Thyroid gland (tissue), 4 donors: ENCODE measurements around the gene CCDC7. TPM values are rescaled to one million over a fixed set of nuclear protein-coding genes. Genes with fewer than 3 reads are reported as not detected.
"Not testable (repeated sequence)": the region's sequence is repeated elsewhere in the genome, so short reads cannot be mapped to it uniquely, and the experiment has no call there.

Source experiments
- DNase-seq, 2 donors: peaks; one replicate each; pipeline ENCODE4 v3.0.0-alpha.2; 2019
- H3K27ac ChIP-seq, 3 donors: fragments of 200-600 bp; sonication (generic); 1 replicate in 2 of 3; 2 replicates in 1 of 3; pipeline ENCODE4 v1.5.1; 2016 to 2019; ENCODE audit warnings: mild to moderate bottlenecking in 1 of 3, moderate library complexity in 1 of 3
- H3K27me3 ChIP-seq: fragments of 200-600 bp; sonication (generic); one replicate; pipeline ENCODE4 v1.5.1; 2019
- H3K36me3 ChIP-seq, 2 donors: fragments of 200-600 bp; sonication (generic); one replicate each; pipeline ENCODE4 v1.5.1; 2016 to 2019
- H3K4me1 ChIP-seq, 2 donors: fragments of 200-600 bp; sonication (generic); one replicate each; pipeline ENCODE4 v1.5.1; 2017 to 2019
- H3K4me3 ChIP-seq, 3 donors: fragments of 200-600 bp; sonication (generic); replicated peaks in 1 of 3; 1 replicate in 2 of 3; 2 replicates in 1 of 3; pipeline ENCODE4 v1.5.1; 2016; ENCODE audit warnings: mild to moderate bottlenecking in 1 of 3
- H3K9me3 ChIP-seq: fragments of 200-600 bp; sonication (generic); one replicate; pipeline ENCODE4 v1.5.1; 2017
- POLR2A ChIP-seq, 2 donors: fragments of 450-650 bp; IDR thresholded peaks; one replicate each; pipeline ENCODE4 v1.6.1; 2017; ENCODE audit warnings: antibody characterized with exemption in 2 of 2, mild to moderate bottlenecking in 2 of 2, moderate library complexity in 1 of 2
- WGBS, 2 donors: methylation state at CpG; one replicate each; pipeline ENCODE4 v1.1.5; 2017; 5-methylcytosine and 5-hydroxymethylcytosine counted together
- intact Hi-C: fragments of 100-400 bp; cut with DNase I; formaldehyde crosslinking; loops from one replicate; pipeline ENCODE4 v1.15.1; 2023
- total RNA-seq, 4 donors: library from RNA; depleted of rRNA; stranded (reverse); fragments of >200 nt; gene quantifications; one replicate each; pipeline ENCODE4 v1.2.3, GENCODE V29; 2016
- TF ChIP-seq, protein P1 (sequence below), 6 experiments: fragments of 200-600 bp in 3 of 6; fragments of 450-650 bp in 3 of 6; sonication (generic) in 3 of 6; IDR thresholded peaks; one replicate each; pipeline ENCODE4 v1.5.1; 2016 to 2019; ENCODE audit warnings: antibody characterized with exemption in 6 of 6, mild to moderate bottlenecking in 2 of 6, inconsistent platforms in 1 of 6, moderate library complexity in 1 of 6

CCDC7 gene
- total RNA-seq, 4 donors from 2014 or later: 41.2 to 69.0 (median 55.2) TPM

DNA sequence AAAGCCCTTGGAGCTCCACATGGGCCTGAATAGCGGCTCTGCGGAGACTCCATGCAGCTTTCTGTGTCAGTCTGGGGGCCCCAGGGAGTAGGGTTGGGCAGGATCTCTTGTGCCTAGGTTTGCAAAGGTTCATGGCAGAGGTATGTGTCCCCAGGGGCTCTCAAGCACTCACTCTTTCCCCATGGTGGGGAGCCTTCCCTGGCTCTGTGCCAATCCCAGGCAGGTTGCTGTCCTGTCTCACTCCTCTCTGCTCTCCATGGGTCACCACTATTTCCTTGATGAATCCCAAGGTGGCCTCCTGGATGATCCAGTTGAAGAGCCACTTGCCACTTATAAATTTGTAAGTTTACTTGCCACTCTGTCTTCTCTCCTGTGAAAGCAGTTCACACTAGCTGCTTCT, 238.4 kb downstream of the CCDC7 start:
- 100% methylated on average over 2 of the region's 2 CpGs; no CpG with 5 or more reads in 1 of the 2 donors for WGBS, 2 donors
- H3K9me3 ChIP-seq: no peaks in the 10 kb centered on the region
- intact Hi-C loops: no loop called here
- H3K27me3 ChIP-seq: no peaks in the 10 kb centered on the region
- TF ChIP-seq POLR2A (IDR thresholded peaks at IDR 0.05): no peak
- TF ChIP-seq, protein P1, sequence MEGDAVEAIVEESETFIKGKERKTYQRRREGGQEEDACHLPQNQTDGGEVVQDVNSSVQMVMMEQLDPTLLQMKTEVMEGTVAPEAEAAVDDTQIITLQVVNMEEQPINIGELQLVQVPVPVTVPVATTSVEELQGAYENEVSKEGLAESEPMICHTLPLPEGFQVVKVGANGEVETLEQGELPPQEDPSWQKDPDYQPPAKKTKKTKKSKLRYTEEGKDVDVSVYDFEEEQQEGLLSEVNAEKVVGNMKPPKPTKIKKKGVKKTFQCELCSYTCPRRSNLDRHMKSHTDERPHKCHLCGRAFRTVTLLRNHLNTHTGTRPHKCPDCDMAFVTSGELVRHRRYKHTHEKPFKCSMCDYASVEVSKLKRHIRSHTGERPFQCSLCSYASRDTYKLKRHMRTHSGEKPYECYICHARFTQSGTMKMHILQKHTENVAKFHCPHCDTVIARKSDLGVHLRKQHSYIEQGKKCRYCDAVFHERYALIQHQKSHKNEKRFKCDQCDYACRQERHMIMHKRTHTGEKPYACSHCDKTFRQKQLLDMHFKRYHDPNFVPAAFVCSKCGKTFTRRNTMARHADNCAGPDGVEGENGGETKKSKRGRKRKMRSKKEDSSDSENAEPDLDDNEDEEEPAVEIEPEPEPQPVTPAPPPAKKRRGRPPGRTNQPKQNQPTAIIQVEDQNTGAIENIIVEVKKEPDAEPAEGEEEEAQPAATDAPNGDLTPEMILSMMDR (IDR thresholded peaks at IDR 0.05): no peak
- H3K4me3 ChIP-seq: no peak overlapping the region
- H3K4me1 ChIP-seq: no peaks in the 10 kb centered on the region
- H3K27ac ChIP-seq: no peak overlapping the region
- H3K36me3 ChIP-seq: no peaks in the 10 kb centered on the region
- no peak for DNase-seq

DNA sequence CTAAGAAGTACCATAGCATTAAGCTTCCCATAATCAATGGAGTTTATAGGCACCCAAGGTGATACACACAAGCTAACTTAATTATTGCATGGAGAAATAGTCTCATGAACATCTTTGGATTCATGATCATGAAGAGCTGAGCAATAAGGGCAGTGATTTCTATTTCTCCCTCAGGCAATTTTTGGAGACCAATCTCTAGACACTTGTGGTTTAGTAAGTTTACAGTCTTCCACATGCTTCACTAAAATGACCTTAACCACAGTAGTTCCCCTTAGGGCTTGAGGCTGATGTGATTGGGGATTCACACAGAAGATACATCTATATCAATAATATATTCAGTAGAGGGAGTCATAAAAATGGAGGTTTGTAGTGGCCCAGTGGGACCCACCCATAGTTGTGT, 241.2 kb downstream of the CCDC7 start:
- Histone ChIP-seq H3K36me3 (no peaks in the 10 kb centered on the region), H3K4me3 (no peak overlapping the region), H3K4me1 (no peaks in the 10 kb centered on the region), H3K27me3 (no peaks in the 10 kb centered on the region), H3K27ac (no peak overlapping the region), H3K9me3 (no peaks in the 10 kb centered on the region)
- no peak for TF ChIP-seq POLR2A (IDR thresholded peaks at IDR 0.05)
- intact Hi-C loops: no loop called here
- DNase-seq: no peak

DNA sequence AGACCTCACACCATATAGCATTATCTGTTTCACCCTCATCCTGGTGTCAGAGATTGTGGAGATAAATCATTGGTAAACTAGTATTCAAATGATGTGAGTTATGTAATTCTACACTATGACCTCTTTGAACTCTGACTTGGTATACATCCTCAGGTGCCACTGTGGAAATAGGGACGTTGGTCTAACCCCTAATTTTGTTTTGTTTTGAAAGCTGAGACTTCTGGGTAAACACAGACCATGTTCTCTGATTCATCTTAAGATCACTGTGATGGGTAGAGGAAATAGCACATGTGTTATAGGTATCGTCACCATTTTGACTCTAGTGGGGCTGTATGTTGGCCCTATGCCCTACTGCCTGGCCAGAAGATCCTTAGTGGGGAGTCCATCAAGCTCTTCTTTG, 241.6 kb downstream of the CCDC7 start:
- H3K36me3 ChIP-seq: no peaks in the 10 kb centered on the region
- no peaks in the 10 kb centered on the region for H3K4me1 ChIP-seq
- no peak overlapping the region for H3K4me3 ChIP-seq
- intact Hi-C loops: no loop called here
- TF ChIP-seq, protein P1 (IDR thresholded peaks at IDR 0.05): no peak
- no peak for TF ChIP-seq POLR2A (IDR thresholded peaks at IDR 0.05)
- no peak for DNase-seq
- H3K27ac ChIP-seq: no peak overlapping the region
- H3K27me3 ChIP-seq: no peaks in the 10 kb centered on the region
- no peaks in the 10 kb centered on the region for H3K9me3 ChIP-seq
- WGBS, 2 donors: 79 to 83% methylated on average over 2 of the region's 2 CpGs

DNA sequence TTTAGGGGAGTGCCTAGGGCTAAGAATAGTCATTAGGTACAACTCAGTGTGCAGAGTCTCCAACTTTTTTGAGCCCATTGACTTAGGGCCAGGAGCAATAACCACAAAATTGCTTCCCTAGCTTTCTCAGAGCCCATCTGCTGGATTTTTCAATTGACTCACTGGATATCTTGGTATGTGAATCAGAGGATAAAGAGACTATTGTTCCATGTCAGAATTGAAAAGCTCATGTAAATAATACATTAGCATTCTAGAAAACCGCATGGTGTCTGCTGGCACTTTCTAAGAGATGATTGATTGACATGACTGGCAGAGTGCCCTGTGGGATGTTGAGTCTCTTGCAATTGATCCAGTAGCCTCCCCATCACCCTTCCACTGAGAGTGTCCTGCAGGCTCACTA, 246.2 kb downstream of the CCDC7 start:
- intact Hi-C loops: no loop called here
- H3K27ac ChIP-seq: no peak overlapping the region
- H3K36me3 ChIP-seq: no peaks in the 10 kb centered on the region
- no peaks in the 10 kb centered on the region for H3K9me3 ChIP-seq
- TF ChIP-seq, protein P1 (IDR thresholded peaks at IDR 0.05): no peak
- no peak for TF ChIP-seq POLR2A (IDR thresholded peaks at IDR 0.05)
- H3K4me3 ChIP-seq: no peak overlapping the region
- no peaks in the 10 kb centered on the region for H3K27me3 ChIP-seq
- no peaks in the 10 kb centered on the region for H3K4me1 ChIP-seq
- DNase-seq: no peak
- WGBS, 2 donors: 25 to 90% methylated on average over 1 of the region's 1 CpG

DNA sequence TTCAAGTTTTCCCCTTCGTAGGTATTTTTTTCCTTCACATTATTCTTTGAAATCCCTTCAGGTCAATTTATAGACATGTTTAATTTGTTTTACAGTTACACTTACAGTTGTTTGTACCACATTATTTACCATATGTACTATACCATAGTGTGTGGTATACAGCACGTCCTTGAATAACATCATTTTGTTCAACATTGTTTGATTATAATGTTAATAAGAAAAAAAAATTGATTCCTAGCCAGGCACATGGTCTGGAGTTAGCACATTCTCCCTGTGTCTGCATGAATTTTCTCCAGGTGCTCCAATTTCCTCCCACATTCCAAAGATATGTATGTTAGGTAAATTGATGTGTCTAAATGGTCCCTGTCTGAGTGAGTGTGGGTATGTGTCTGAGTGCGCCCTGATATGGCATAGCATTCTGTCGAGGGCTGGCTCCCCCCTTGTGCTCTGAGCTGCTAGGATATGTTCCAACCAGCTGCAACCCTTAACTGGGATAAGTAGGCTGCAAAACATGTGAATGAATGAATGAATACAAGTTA, 247.6 kb downstream of the CCDC7 start:
- Histone ChIP-seq H3K36me3 (no peaks in the 10 kb centered on the region), H3K9me3 (no peaks in the 10 kb centered on the region), H3K27ac (no peak overlapping the region), H3K27me3 (no peaks in the 10 kb centered on the region), H3K4me1 (no peaks in the 10 kb centered on the region), H3K4me3 (no peak overlapping the region)
- intact Hi-C loops: no loop called here
- no peak for DNase-seq
- TF ChIP-seq, protein P1 (IDR thresholded peaks at IDR 0.05): no peak
- no peak for TF ChIP-seq POLR2A (IDR thresholded peaks at IDR 0.05)
- 92 to 95% methylated on average over 4 of the region's 4 CpGs for WGBS, 2 donors

DNA sequence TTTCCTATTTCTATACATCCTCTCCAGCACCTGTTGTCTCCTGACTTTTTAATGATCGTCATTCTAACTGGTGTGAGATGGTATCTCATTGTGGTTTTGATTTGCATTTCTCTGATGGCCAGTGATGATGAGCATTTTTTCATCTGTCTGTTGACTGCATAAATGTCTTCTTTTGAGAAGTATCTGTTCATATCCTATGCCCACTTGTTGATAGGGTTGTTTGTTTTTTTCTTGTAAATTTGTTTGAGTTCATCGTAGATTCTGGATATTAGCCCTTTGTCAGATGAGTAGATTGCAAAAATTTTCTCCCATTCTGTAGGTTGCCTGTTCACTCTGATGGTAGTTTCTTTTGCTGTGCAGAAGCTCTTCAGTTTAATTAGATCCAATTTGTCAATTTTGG, 253.7 kb downstream of the CCDC7 start:
- WGBS, 2 donors: 97 to 99% methylated on average over 2 of the region's 2 CpGs

More for the DNA sequence above, 253.7 kb downstream of the CCDC7 start:
- H3K27ac ChIP-seq, H3K9me3 ChIP-seq, H3K27me3 ChIP-seq, intact Hi-C loops, H3K36me3 ChIP-seq, H3K4me1 ChIP-seq, DNase-seq, H3K4me3 ChIP-seq: not testable (repeated sequence)
